ENCODE data around the gene COL9A3.

DNA sequence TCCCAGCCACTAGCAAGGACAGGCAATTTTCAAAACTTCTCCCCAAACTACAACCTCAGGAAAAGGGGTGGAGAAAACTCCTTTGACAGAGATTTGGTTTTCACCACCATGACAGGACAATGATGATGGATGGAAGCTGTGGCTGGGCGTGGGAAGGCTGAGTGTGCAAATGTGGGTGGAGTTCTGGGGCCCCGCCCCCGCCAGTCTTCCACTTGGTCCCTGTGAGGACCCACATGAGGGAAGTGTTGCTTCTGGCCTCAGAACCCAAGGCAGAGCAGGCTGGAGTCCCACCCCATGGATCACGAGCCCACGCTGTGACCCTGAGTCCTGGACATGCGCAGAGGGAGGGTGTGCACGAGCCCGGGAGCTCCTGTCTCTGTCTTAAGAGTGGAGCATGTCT lies 42.1 kb upstream of the COL9A3 start:
- TF ChIP-seq CTCF (IDR thresholded peaks at IDR 0.05; ENCODE audit: low read depth, low read length): no peak
- TF ChIP-seq EZH2phosphoT487 (IDR thresholded peaks at IDR 0.05; ENCODE audit: low read depth): no peak

All from OCI-LY3 (cell line).